HEK293T (cell line): ENCODE results near the gene CCDC88A.
"Not testable (repeated sequence)": the region's sequence is repeated elsewhere in the genome, so short reads cannot be mapped to it uniquely, and the experiment has no call there.

Experiments used
- CTCF ChIA-PET: fragments of 350-600 bp; formaldehyde crosslinking; extraction: SDS; loops from one replicate; lab custom pipeline; 2021; ENCODE audit warnings: antibody characterized with exemption, inconsistent platforms; lab: Yijun Ruan, JAX
- POLR2A ChIA-PET: fragments of 350-600 bp; formaldehyde crosslinking; extraction: SDS; loops from one replicate; lab custom pipeline; 2020; ENCODE audit warnings: antibody characterized with exemption, inconsistent platforms; lab: Yijun Ruan, JAX
- DNase-seq: peaks from one replicate; pipeline ENCODE4 v3.0.0; 2012; ENCODE audit warnings: mixed read lengths; ENCODE audit errors: extremely low spot score
- ARNT ChIP-seq: fragments of 450-650 bp; IDR thresholded peaks from 2 replicates; pipeline ENCODE4 v1.6.1; 2017; ENCODE audit warnings: mild to moderate bottlenecking
- BHLHE40 ChIP-seq: fragments of 450-650 bp; IDR thresholded peaks from 2 replicates; pipeline ENCODE4 v1.6.1; 2016; ENCODE audit warnings: mild to moderate bottlenecking, moderate library complexity, borderline replicate concordance
- CTBP1 ChIP-seq: fragments of 450-650 bp; IDR thresholded peaks from 2 replicates; pipeline ENCODE4 v1.6.1; 2016; ENCODE audit warnings: borderline replicate concordance
- ELF4 ChIP-seq: fragments of 450-650 bp; IDR thresholded peaks from 2 replicates; pipeline ENCODE4 v1.6.1; 2017; ENCODE audit warnings: antibody characterized with exemption
- FOXA1 ChIP-seq: fragments of 450-650 bp; IDR thresholded peaks from 2 replicates; pipeline ENCODE4 v1.6.1; 2016; ENCODE audit warnings: mild to moderate bottlenecking
- FOXK2 ChIP-seq: fragments of 450-650 bp; IDR thresholded peaks from 2 replicates; pipeline ENCODE4 v1.6.1; 2016; ENCODE audit warnings: mild to moderate bottlenecking
- FOXM1 ChIP-seq: fragments of 450-650 bp; IDR thresholded peaks from 2 replicates; pipeline ENCODE4 v1.6.1; 2017; ENCODE audit warnings: mild to moderate bottlenecking, borderline replicate concordance
- HDGF ChIP-seq: fragments of 450-650 bp; IDR thresholded peaks from 2 replicates; pipeline ENCODE4 v1.6.1; 2017; ENCODE audit warnings: antibody characterized with exemption, borderline replicate concordance
- L3MBTL2 ChIP-seq: fragments of 450-650 bp; conservative IDR thresholded peaks from 2 replicates; pipeline ENCODE4 v1.6.1; 2016; ENCODE audit warnings: mild to moderate bottlenecking
- LEF1 ChIP-seq: fragments of 450-650 bp; IDR thresholded peaks from 2 replicates; pipeline ENCODE4 v1.6.1; 2017; ENCODE audit warnings: mild to moderate bottlenecking, borderline replicate concordance
- NFRKB ChIP-seq: fragments of 450-650 bp; IDR thresholded peaks from 2 replicates; pipeline ENCODE4 v1.6.1; 2016; ENCODE audit warnings: mild to moderate bottlenecking, moderate library complexity
- PKNOX1 ChIP-seq: fragments of 450-650 bp; IDR thresholded peaks from 2 replicates; pipeline ENCODE4 v1.6.1; 2016
- SP1 ChIP-seq: fragments of 450-650 bp; IDR thresholded peaks from 2 replicates; pipeline ENCODE4 v1.6.1; 2017
- SUZ12 ChIP-seq: fragments of 450-650 bp; IDR thresholded peaks from 2 replicates; pipeline ENCODE4 v1.6.1; 2016; ENCODE audit warnings: mild to moderate bottlenecking
- TARDBP ChIP-seq: fragments of 450-650 bp; IDR thresholded peaks from 2 replicates; pipeline ENCODE4 v1.6.1; 2016
- ZNF384 ChIP-seq: fragments of 450-650 bp; IDR thresholded peaks from 2 replicates; pipeline ENCODE4 v1.6.1; 2016

CCDC88A gene

GRCh38 chr2:55309446-55309845 lies 110.2 kb downstream of the CCDC88A start:
- ChIA-PET CTCF (no interaction called here), POLR2A (no interaction called here)
- no peak for DNase-seq
- no peak for TF ChIP-seq HDGF
- TF ChIP-seq ZNF384: no peak
- TF ChIP-seq SP1: no peak
- TF ChIP-seq FOXM1: no peak
- TF ChIP-seq PKNOX1: no peak
- TF ChIP-seq CTBP1: no peak
- TF ChIP-seq ARNT: no peak
- no peak for TF ChIP-seq SUZ12
- no peak for TF ChIP-seq ELF4
- TF ChIP-seq TARDBP: no peak
- no peak for TF ChIP-seq LEF1
- no peak for TF ChIP-seq L3MBTL2
- TF ChIP-seq BHLHE40: no peak
- TF ChIP-seq NFRKB: no peak
- TF ChIP-seq FOXA1: no peak
- no peak for TF ChIP-seq FOXK2

GRCh38 chr2:55302241-55302640 lies 117.4 kb downstream of the CCDC88A start:
- DNase-seq: no peak
- POLR2A ChIA-PET: no interaction called here
- TF ChIP-seq SUZ12 (no peak), ELF4 (no peak), FOXK2 (no peak), BHLHE40 (no peak), CTBP1 (no peak), ARNT (no peak), HDGF (no peak), L3MBTL2 (no peak), TARDBP (no peak), LEF1 (no peak), FOXA1 (no peak), NFRKB (no peak), FOXM1 (no peak), SP1 (no peak), ZNF384 (no peak), PKNOX1 (no peak)
- CTCF ChIA-PET: no interaction called here

GRCh38 chr2:55301277-55301676 lies 118.4 kb downstream of the CCDC88A start:
- ChIA-PET CTCF (no interaction called here), POLR2A (no interaction called here)
- DNase-seq: no peak
- TF ChIP-seq FOXK2: no peak
- TF ChIP-seq PKNOX1: no peak
- no peak for TF ChIP-seq NFRKB
- no peak for TF ChIP-seq FOXA1

GRCh38 chr2:55296393-55296792 lies 123.3 kb downstream of the CCDC88A start:
- ChIA-PET POLR2A (no interaction called here), CTCF (interaction anchor here (0.7 kb wide), 1 partner anchor 70 kb away, joined by 3 read pairs; no protein-coding TSS in a partner anchor)
- TF ChIP-seq HDGF (no peak), PKNOX1 (no peak), SUZ12 (no peak), FOXK2 (no peak), FOXA1 (no peak), BHLHE40 (no peak), NFRKB (no peak), ELF4 (no peak), FOXM1 (no peak), L3MBTL2 (no peak)
- DNase-seq: no peak

GRCh38 chr2:55283083-55283482 lies 136.6 kb downstream of the CCDC88A start:
- no peak for TF ChIP-seq ZNF384
- ChIA-PET CTCF (no interaction called here), POLR2A (interaction anchor here (1.0 kb wide), 1 partner anchor 236 kb away, joined by 3 read pairs; the partner anchor contains the start of gene CFAP36)
- DNase-seq: no peak

- ChIA-PET POLR2A (interaction anchor here (1.4 kb wide), 1 partner anchor 12 kb away, joined by 9 read pairs; no protein-coding TSS in a partner anchor), CTCF (no interaction called here)
- TF ChIP-seq L3MBTL2 (peak; percentile 85), BHLHE40 (no peak), HDGF (peak; percentile 57; the same call in 1 of the 2 replicates)
- DNase-seq: peak; percentile 79
Observed at GRCh38 chr2:55282110-55282917, 137.3 kb downstream of the CCDC88A start.

- POLR2A ChIA-PET: interaction anchor here (1.0 to 1.4 kb wide), 3 partner anchors 11 to 1319 kb away, joined by 3 to 9 read pairs (median 4); partner anchors contain the start of gene CFAP36
- CTCF ChIA-PET: not testable (repeated sequence)
Observed at GRCh38 chr2:55280851-55281546, 138.7 kb downstream of the CCDC88A start.

GRCh38 chr2:55279859-55280424 lies 139.7 kb downstream of the CCDC88A start:
- POLR2A ChIA-PET, DNase-seq, CTCF ChIA-PET: not testable (repeated sequence)

More at GRCh38 chr2:55280851-55281546, 138.7 kb downstream of the CCDC88A start:
- not testable (repeated sequence) for DNase-seq

- POLR2A ChIA-PET, DNase-seq, CTCF ChIA-PET: not testable (repeated sequence)
Observed at GRCh38 chr2:55279214-55279835, 140.3 kb downstream of the CCDC88A start.
